Upper lobe of right lung (tissue), 1 donor: ENCODE results near the gene FHIT. TPM values are rescaled to one million over a fixed set of nuclear protein-coding genes. Genes with fewer than 3 reads are reported as not detected.

Source experiments
- ATAC-seq: fragments of 200-7000 bp; cut with Tn5 transposase; one replicate; pipeline ENCODE4 v1.9.1; 2020; ENCODE audit warnings: mild to moderate bottlenecking, moderate library complexity
- DNase-seq: peaks from one replicate; pipeline ENCODE4 v3.0.0-alpha.2; 2020
- H3K27ac ChIP-seq: fragments of 200-600 bp; one replicate; pipeline ENCODE4 v1.8.0; 2022
- H3K27me3 ChIP-seq: fragments of 200-600 bp; one replicate; pipeline ENCODE4 v1.8.0; 2022; ENCODE audit warnings: mild to moderate bottlenecking
- H3K36me3 ChIP-seq: fragments of 200-600 bp; one replicate; pipeline ENCODE4 v1.8.0; 2022
- H3K4me1 ChIP-seq: fragments of 200-600 bp; one replicate; pipeline ENCODE4 v1.8.0; 2022
- H3K4me3 ChIP-seq: fragments of 200-600 bp; one replicate; pipeline ENCODE4 v1.8.0; 2022; ENCODE audit warnings: mild to moderate bottlenecking
- H3K9me3 ChIP-seq: fragments of 200-600 bp; one replicate; pipeline ENCODE4 v1.8.0; 2022
- intact Hi-C: fragments of 100-400 bp; cut with DNase I; formaldehyde crosslinking; loops from one replicate; pipeline ENCODE4 v1.11.0; 2022
- total RNA-seq: library from RNA; stranded (reverse); fragmentation: NEBNext Ultra II Directional; extraction: Animal tissue kit (Norgen Biotek cat#: 25700); gene quantifications from one replicate; pipeline ENCODE4 v1.2.1, GENCODE V29; 2021
- TF ChIP-seq, protein P1 (sequence below): fragments of 200-600 bp; IDR thresholded peaks from one replicate; pipeline ENCODE4 v1.8.0; 2022; ENCODE audit warnings: antibody characterized with exemption
- donor health status: DM: no; HTN: yes; CAD: no; lungs with severe emphysema.

FHIT gene
- total RNA-seq, 1 donor from 2014 or later: 9.6 TPM

DNA sequence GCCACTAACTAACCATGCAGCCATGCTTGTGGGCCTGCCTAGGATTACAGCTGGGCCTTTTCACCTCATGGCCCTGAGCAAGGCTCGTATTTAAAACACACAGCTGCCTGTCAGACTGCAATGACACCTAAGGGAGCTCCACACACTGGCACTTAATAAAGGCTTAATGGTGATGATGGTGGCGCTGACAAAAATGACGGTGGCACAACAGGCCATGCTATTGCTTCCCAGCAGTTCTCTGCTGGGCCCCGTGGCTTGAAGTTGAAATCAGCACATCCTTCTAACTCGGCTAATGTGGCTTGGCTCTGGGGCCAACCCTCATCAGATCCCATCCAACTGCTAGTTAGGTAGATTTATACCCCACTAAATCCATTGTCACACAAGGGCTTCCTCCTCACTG, 112.9 kb downstream of the FHIT start:
- no peak for ATAC-seq
- no peaks in the 10 kb centered on the region for H3K36me3 ChIP-seq
- TF ChIP-seq, protein P1, sequence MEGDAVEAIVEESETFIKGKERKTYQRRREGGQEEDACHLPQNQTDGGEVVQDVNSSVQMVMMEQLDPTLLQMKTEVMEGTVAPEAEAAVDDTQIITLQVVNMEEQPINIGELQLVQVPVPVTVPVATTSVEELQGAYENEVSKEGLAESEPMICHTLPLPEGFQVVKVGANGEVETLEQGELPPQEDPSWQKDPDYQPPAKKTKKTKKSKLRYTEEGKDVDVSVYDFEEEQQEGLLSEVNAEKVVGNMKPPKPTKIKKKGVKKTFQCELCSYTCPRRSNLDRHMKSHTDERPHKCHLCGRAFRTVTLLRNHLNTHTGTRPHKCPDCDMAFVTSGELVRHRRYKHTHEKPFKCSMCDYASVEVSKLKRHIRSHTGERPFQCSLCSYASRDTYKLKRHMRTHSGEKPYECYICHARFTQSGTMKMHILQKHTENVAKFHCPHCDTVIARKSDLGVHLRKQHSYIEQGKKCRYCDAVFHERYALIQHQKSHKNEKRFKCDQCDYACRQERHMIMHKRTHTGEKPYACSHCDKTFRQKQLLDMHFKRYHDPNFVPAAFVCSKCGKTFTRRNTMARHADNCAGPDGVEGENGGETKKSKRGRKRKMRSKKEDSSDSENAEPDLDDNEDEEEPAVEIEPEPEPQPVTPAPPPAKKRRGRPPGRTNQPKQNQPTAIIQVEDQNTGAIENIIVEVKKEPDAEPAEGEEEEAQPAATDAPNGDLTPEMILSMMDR: no peak
- DNase-seq: no peak
- no peak overlapping the region for H3K27ac ChIP-seq
- H3K27me3 ChIP-seq: no peaks in the 10 kb centered on the region
- intact Hi-C loops: no loop called here
- no peaks in the 10 kb centered on the region for H3K4me1 ChIP-seq
- H3K9me3 ChIP-seq: no peaks in the 10 kb centered on the region
- H3K4me3 ChIP-seq: no peak overlapping the region

DNA sequence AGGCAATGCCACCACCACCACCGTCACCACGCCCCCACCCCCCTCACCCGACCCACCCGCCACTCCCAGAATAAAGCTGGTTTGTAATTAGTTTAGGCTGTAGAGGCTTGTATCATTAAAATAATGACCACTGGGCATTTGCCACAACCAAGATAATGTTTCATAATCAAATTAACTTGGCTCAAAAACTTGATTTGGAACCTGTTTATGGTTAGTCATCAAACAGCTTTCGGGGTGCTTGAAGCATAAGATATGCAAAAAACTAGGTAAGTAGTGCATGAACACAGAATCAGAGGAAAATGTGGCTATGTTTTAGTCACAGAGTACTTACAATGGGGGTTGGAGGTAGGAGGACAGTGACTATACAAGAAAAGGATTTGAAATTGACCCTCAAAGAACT, 115.1 kb downstream of the FHIT start:
- no peak for ATAC-seq
- TF ChIP-seq, protein P1: no peak

DNA sequence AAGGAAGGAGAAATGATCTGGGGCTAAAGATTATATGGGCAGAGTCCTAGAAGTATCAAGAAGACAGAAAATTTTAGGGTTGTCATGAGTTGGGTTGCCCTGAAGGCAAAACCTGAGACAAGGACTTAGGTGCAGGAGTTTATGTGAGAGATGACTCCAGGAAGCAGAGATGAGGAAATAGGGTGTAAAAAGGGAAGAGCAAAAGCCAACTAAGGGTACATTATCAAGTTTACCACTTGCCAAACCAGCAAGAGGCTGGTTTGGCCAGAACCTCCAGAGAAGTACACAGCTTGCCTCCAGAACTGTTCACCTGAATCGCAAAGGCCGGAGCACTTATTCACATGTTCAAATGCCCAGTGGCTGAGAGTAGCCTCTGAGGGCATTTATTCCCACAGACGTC, 116.7 kb downstream of the FHIT start:
- intact Hi-C loops: no loop called here
- TF ChIP-seq, protein P1: no peak

More for the DNA sequence above, 115.1 kb downstream of the FHIT start:
- Histone ChIP-seq H3K4me3 (no peak overlapping the region), H3K27me3 (no peaks in the 10 kb centered on the region), H3K27ac (no peak overlapping the region), H3K9me3 (no peaks in the 10 kb centered on the region), H3K4me1 (no peaks in the 10 kb centered on the region), H3K36me3 (no peaks in the 10 kb centered on the region)
- no peak for DNase-seq
- intact Hi-C loops: no loop called here

DNA sequence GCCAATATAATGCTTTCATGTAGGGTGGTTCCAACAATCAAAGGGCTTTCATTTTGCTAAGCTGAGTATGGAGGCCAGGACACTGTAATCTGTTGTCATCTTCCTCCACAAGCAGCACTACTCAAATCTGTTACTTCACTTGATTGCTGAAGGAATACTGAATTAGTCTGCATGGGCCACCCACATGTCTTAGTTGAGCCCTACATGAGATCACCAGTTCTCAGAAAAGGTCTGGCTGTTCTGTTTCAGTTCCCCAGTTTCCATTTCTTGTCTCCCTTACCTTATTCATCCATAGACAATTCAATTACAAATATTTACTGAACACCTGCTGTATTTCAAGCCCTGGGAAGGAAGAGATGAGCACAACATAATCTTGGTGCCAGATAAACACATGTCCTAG, 119.2 kb downstream of the FHIT start:
- H3K4me3 ChIP-seq: no peak overlapping the region
- H3K4me1 ChIP-seq: no peaks in the 10 kb centered on the region
- no peaks in the 10 kb centered on the region for H3K36me3 ChIP-seq
- peak; percentile 34 for ATAC-seq
- TF ChIP-seq, protein P1: no peak
- no peak overlapping the region for H3K27ac ChIP-seq
- no peaks in the 10 kb centered on the region for H3K9me3 ChIP-seq
- H3K27me3 ChIP-seq: no peaks in the 10 kb centered on the region
- no peak for DNase-seq
- intact Hi-C loops: no loop called here

More for the DNA sequence above, 116.7 kb downstream of the FHIT start:
- Histone ChIP-seq H3K27ac (no peak overlapping the region), H3K4me1 (no peaks in the 10 kb centered on the region), H3K4me3 (no peak overlapping the region), H3K9me3 (no peaks in the 10 kb centered on the region), H3K36me3 (no peaks in the 10 kb centered on the region), H3K27me3 (no peaks in the 10 kb centered on the region)
- DNase-seq (no peak), ATAC-seq (no peak)

DNA sequence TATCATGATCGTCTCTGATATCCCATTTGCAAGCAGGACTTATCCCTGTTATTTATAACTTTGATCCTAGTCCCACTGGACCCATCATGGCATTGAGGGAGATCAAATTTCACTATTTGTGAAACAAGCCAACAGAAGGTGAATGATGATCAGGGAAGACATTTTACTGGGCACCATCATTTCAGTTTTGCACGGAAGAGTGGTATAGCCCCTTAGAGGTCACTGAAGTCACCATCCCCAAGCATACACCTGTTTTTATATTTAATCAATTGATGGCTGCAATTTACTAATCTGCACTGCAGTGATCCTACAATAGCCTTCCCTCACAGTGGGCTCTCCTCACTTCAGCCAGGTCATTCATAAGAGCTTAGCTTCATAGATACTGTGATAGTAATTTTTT, 132.4 kb downstream of the FHIT start:
- intact Hi-C loops: no loop called here
- H3K4me1 ChIP-seq: no peaks in the 10 kb centered on the region
- no peak overlapping the region for H3K27ac ChIP-seq
- no peak for ATAC-seq
- TF ChIP-seq, protein P1: no peak
- H3K9me3 ChIP-seq: peaks cover 7% of the 10 kb centered on the region
- H3K4me3 ChIP-seq: no peak overlapping the region
- H3K27me3 ChIP-seq: no peaks in the 10 kb centered on the region
- no peaks in the 10 kb centered on the region for H3K36me3 ChIP-seq
- no peak for DNase-seq
